ENCODE results near the gene ARHGEF11. TPM values are rescaled to one million over a fixed set of nuclear protein-coding genes. Genes with fewer than 3 reads are reported as not detected.

ARHGEF11 gene
- total and polyA plus RNA-seq, 7 donors, result 7.0 to 22.8 (median 19.9) TPM

DNA sequence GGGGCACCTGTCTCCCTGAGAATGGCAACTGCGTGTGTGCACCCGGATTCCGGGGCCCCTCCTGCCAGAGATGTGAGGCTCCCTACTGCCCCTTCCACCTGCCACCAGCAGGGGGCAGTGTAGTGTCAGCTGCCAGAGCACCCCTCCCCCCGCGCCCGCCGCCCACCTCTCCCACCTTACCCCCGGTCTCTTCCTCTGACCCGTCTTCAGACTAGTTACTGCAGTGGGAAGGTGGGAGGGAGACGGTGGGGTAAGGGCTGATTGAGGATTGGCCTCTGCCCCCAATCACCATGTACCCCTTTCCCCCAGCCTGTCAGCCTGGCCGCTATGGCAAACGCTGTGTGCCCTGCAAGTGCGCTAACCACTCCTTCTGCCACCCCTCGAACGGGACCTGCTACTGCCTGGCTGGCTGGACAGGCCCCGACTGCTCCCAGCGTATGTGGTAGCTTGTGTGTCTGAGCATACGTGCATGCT, 135.2 kb downstream of the ARHGEF11 start:
- intact Hi-C loops (cut with DNase I), result loop anchor here in 1 of 2 donors (10.0 kb wide), 1 partner anchor 164 kb away; no protein-coding TSS in a partner anchor
- Histone ChIP-seq H3K9me3 (no peaks in the 10 kb centered on the region), H3K4me3 (no peak overlapping the region), H3K27me3 (ENCODE audit: insufficient read depth in 3 of 3, low read length in 2 of 3) (peaks cover 0 to 43% (median 0%) of the 10 kb centered on the region in 3 donors), H3K36me3 (ENCODE audit: insufficient read depth in 1 of 2, low read depth in 1 of 2) (peaks cover 0 to 15% of the 10 kb centered on the region in 2 donors), H3K27ac (no peak overlapping the region), H3K4me1 (no peaks in the 10 kb centered on the region)
- DNase-seq (peak in 1 of 2 donors; percentile 68), ATAC-seq (peak; percentile 24 to 71 (median 52))
- 31 to 34% (median 31%) methylated on average over 15 to 18 of the region's 18 CpGs for WGBS, 3 donors
- TF ChIP-seq, protein P1, sequence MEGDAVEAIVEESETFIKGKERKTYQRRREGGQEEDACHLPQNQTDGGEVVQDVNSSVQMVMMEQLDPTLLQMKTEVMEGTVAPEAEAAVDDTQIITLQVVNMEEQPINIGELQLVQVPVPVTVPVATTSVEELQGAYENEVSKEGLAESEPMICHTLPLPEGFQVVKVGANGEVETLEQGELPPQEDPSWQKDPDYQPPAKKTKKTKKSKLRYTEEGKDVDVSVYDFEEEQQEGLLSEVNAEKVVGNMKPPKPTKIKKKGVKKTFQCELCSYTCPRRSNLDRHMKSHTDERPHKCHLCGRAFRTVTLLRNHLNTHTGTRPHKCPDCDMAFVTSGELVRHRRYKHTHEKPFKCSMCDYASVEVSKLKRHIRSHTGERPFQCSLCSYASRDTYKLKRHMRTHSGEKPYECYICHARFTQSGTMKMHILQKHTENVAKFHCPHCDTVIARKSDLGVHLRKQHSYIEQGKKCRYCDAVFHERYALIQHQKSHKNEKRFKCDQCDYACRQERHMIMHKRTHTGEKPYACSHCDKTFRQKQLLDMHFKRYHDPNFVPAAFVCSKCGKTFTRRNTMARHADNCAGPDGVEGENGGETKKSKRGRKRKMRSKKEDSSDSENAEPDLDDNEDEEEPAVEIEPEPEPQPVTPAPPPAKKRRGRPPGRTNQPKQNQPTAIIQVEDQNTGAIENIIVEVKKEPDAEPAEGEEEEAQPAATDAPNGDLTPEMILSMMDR (IDR thresholded peaks at IDR 0.05), result peak; percentile 81

DNA sequence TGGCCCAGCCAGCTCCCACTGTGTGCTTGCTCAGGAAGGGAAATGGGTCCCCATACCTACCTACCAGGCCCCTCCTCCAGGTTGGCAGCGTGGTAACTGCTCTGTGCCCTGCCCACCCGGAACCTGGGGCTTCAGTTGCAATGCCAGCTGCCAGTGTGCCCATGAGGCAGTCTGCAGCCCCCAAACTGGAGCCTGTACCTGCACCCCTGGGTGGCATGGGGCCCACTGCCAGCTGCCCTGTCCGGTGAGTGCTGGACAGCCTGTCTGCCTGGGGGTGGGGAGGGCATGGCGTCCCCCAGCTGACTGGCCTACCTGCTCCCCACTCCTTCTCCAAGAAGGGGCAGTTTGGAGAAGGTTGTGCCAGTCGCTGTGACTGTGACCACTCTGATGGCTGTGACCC, 135.9 kb downstream of the ARHGEF11 start:
- WGBS, 3 donors, result 67 to 90% (median 90%) methylated on average over 5 of the region's 5 CpGs
- peaks cover 0 to 12% of the 10 kb centered on the region in 2 donors for H3K36me3 ChIP-seq (ENCODE audit: insufficient read depth in 1 of 2, low read depth in 1 of 2)
- intact Hi-C loops (cut with DNase I), result loop anchor here in 1 of 2 donors (10.0 kb wide), 1 partner anchor 165 kb away; no protein-coding TSS in a partner anchor
- DNase-seq (peak in 1 of 2 donors; percentile 41), ATAC-seq (no peak)
- H3K27me3 ChIP-seq (ENCODE audit: insufficient read depth in 3 of 3, low read length in 2 of 3), result peaks cover 0 to 43% (median 0%) of the 10 kb centered on the region in 3 donors
- no peaks in the 10 kb centered on the region for H3K9me3 ChIP-seq
- H3K27ac ChIP-seq, result no peak overlapping the region
- no peaks in the 10 kb centered on the region for H3K4me1 ChIP-seq
- TF ChIP-seq, protein P1 (IDR thresholded peaks at IDR 0.05), result no peak
- H3K4me3 ChIP-seq, result no peak overlapping the region

DNA sequence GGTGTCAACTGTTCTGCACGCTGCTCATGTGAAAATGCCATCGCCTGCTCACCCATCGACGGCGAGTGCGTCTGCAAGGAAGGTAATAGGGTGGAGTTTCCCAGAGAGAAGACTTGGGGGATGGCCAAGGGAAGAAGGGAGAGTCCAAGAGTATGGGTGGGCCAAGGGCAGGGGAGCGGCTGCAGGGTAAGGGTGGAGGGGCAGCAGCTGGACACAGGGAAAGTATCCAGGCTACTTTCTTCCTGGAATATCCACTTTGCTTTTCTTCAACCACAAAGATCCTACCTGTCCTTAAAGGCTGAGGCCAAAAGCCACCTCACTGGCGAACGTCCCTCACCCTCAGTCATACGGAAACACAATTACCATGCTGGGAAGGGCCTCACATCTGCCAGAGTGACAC, 136.6 kb downstream of the ARHGEF11 start:
- H3K9me3 ChIP-seq, result no peaks in the 10 kb centered on the region

DNA sequence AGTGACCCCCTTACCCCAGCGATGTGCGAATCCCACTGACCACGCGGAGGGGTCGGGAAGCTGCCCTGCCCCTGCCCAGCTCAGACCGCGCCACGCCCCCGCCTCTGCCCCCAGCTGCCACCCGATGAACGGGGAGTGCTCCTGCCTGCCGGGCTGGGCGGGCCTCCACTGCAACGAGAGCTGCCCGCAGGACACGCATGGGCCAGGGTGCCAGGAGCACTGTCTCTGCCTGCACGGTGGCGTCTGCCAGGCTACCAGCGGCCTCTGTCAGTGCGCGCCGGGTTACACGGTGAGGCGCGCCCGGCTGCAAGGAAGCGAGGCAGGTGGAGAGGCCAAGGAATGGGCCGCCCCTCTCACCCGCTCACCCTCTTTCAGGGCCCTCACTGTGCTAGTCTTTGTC, 137.0 kb downstream of the ARHGEF11 start:
- no peaks in the 10 kb centered on the region for H3K4me1 ChIP-seq
- TF ChIP-seq, protein P1 (IDR thresholded peaks at IDR 0.05), result no peak
- H3K27ac ChIP-seq, result no peak overlapping the region
- WGBS, 3 donors, result 48 to 58% (median 51%) methylated on average over 27 to 29 of the region's 29 CpGs
- DNase-seq (peak in 1 of 2 donors; percentile 55), ATAC-seq (peak in 3 of 4 donors; percentile 25 to 43 (median 37))
- intact Hi-C loops (cut with DNase I), result no loop called here
- H3K27me3 ChIP-seq (ENCODE audit: insufficient read depth in 3 of 3, low read length in 2 of 3), result peaks cover 0 to 35% (median 0%) of the 10 kb centered on the region in 3 donors
- H3K36me3 ChIP-seq (ENCODE audit: insufficient read depth in 1 of 2, low read depth in 1 of 2), result peaks cover 0 to 11% of the 10 kb centered on the region in 2 donors
- H3K4me3 ChIP-seq, result no peak overlapping the region
- no peaks in the 10 kb centered on the region for H3K9me3 ChIP-seq

More for the DNA sequence above, 136.6 kb downstream of the ARHGEF11 start:
- H3K27me3 ChIP-seq (ENCODE audit: insufficient read depth in 3 of 3, low read length in 2 of 3), result peaks cover 0 to 37% (median 0%) of the 10 kb centered on the region in 3 donors
- no peak overlapping the region for H3K4me3 ChIP-seq
- no peak for ATAC-seq
- H3K27ac ChIP-seq, result no peak overlapping the region
- no peaks in the 10 kb centered on the region for H3K4me1 ChIP-seq
- TF ChIP-seq, protein P1 (IDR thresholded peaks at IDR 0.05), result no peak
- DNase-seq, result peak in 1 of 2 donors; percentile 35
- peaks cover 0 to 11% of the 10 kb centered on the region in 2 donors for H3K36me3 ChIP-seq (ENCODE audit: insufficient read depth in 1 of 2, low read depth in 1 of 2)
- intact Hi-C loops (cut with DNase I), result no loop called here
- WGBS, 3 donors, result 45 to 55% (median 53%) methylated on average over 10 of the region's 10 CpGs

Data from psoas muscle (tissue), 8 donors.